Stimulated activated CD4-positive, alpha-beta T cell treated with anti-CD3 and anti-CD28 coated beads, TNF-alpha, amount 100 ng/mL, for 4 hours (primary cell): Measurements from ENCODE around the gene EPDR1.

Experiments
- DNase-seq, 3 experiments: peaks; one replicate each; pipeline ENCODE4 v3.0.0-alpha.2; 2020; ENCODE audit warnings: low read depth in 3 of 3

EPDR1 gene

GRCh38 chr7:37920305-37920848 lies at the start of gene EPDR1:
Gene EPDR1 (plus strand): TSS chr7:37920640. CDS start chr7:37920940, 300 bp downstream.
- no peak for DNase-seq

- no peak for DNase-seq
Measured at GRCh38 chr7:37882086-37882485, 38.4 kb upstream of the EPDR1 start.

- DNase-seq = no peak
Measured at GRCh38 chr7:37893359-37893758, 27.1 kb upstream of the EPDR1 start.

GRCh38 chr7:37894671-37895070 lies 25.8 kb upstream of the EPDR1 start:
- DNase-seq = no peak

- no peak for DNase-seq
Measured at GRCh38 chr7:37899712-37900247, 20.7 kb upstream of the EPDR1 start.

- DNase-seq = no peak
Measured at GRCh38 chr7:37901236-37901827, 19.1 kb upstream of the EPDR1 start.

GRCh38 chr7:37901890-37902524 lies 18.4 kb upstream of the EPDR1 start:
- no peak for DNase-seq

- no peak for DNase-seq
Measured at GRCh38 chr7:37908221-37908788, 12.1 kb upstream of the EPDR1 start.

- no peak for DNase-seq
Measured at GRCh38 chr7:37912756-37913155, 7.7 kb upstream of the EPDR1 start.

GRCh38 chr7:37915438-37915837 lies 5.0 kb upstream of the EPDR1 start:
- DNase-seq = no peak

GRCh38 chr7:37916017-37916672 lies 4.3 kb upstream of the EPDR1 start:
- no peak for DNase-seq

GRCh38 chr7:37916673-37917660 lies 3.5 kb upstream of the EPDR1 start, which contains the start of gene SFRP4:
Gene SFRP4 (minus strand): TSS chr7:37916817. CDS start chr7:37916537, 280 bp downstream.
- DNase-seq = no peak

GRCh38 chr7:37918526-37918925 lies 1.9 kb upstream of the EPDR1 start:
- no peak for DNase-seq

- no peak for DNase-seq
Measured at GRCh38 chr7:37920849-37921805, 687 bp downstream of the EPDR1 start.

GRCh38 chr7:37921876-37922275 lies 1.4 kb downstream of the EPDR1 start:
- no peak for DNase-seq

- no peak for DNase-seq
Measured at GRCh38 chr7:37923996-37924395, 3.6 kb downstream of the EPDR1 start.

- no peak for DNase-seq
Measured at GRCh38 chr7:37924491-37925041, 4.1 kb downstream of the EPDR1 start.

- no peak for DNase-seq
Measured at GRCh38 chr7:37925620-37926019, 5.2 kb downstream of the EPDR1 start.

- no peak for DNase-seq
Measured at GRCh38 chr7:37927773-37928444, 7.5 kb downstream of the EPDR1 start.
